Subcutaneous adipose tissue (tissue), 4 donors: ENCODE results near the gene PHYH. TPM values are rescaled to one million over a fixed set of nuclear protein-coding genes. Genes with fewer than 3 reads are reported as not detected.

Source experiments
- CTCF ChIP-seq: fragments of 450-650 bp; IDR thresholded peaks from one replicate; pipeline ENCODE4 v1.5.1; 2016; ENCODE audit warnings: low read depth, mild to moderate bottlenecking, control low read depth, antibody characterized with exemption, moderate library complexity
- total RNA-seq, 4 donors: library from RNA; depleted of rRNA; stranded (reverse); fragments of >200 nt; gene quantifications; one replicate each; pipeline ENCODE4 v1.1.0, GENCODE V29; 2016

PHYH gene
- 10 to 100 TPM; 47.4 to 93.8 (median 57.4) TPM for total RNA-seq

- no peak for TF ChIP-seq CTCF
Observed at GRCh38 chr10:13299437-13300287, at the start of gene PHYH. Gene PHYH (minus strand): TSS chr10:13300064. CDS start chr10:13300042, 22 bp downstream.

- no peak for TF ChIP-seq CTCF
Observed at GRCh38 chr10:13348216-13349017, 48.6 kb upstream of the PHYH start, which contains the start of gene SEPHS1. Gene SEPHS1 (minus strand): TSS chr10:13348293. CDS start chr10:13344950, 3,343 bp downstream.

GRCh38 chr10:13347500-13348156 is 47.8 kb upstream of the PHYH start:
- TF ChIP-seq CTCF = no peak

- no peak for TF ChIP-seq CTCF
Observed at GRCh38 chr10:13347043-13347499, 47.2 kb upstream of the PHYH start.

GRCh38 chr10:13346283-13347042 is 46.6 kb upstream of the PHYH start:
- no peak for TF ChIP-seq CTCF

- no peak for TF ChIP-seq CTCF
Observed at GRCh38 chr10:13340626-13341376, 40.9 kb upstream of the PHYH start.
